ENCODE results near the gene INTS13.
"Not testable (repeated sequence)": the region's sequence is repeated elsewhere in the genome, so short reads cannot be mapped to it uniquely, and the experiment has no call there.

The INTS13 gene

GRCh38 chr12:26868447-26869103 is 69.2 kb downstream of the INTS13 start:
- DNase-seq, result no peak

GRCh38 chr12:26867080-26867479 is 70.7 kb downstream of the INTS13 start:
- no peak for DNase-seq

GRCh38 chr12:26863515-26863914 is 74.3 kb downstream of the INTS13 start:
- DNase-seq, result no peak

- not testable (repeated sequence) for DNase-seq
Measured at GRCh38 chr12:26862787-26863186, 75.0 kb downstream of the INTS13 start.

GRCh38 chr12:26861690-26862089 is 76.1 kb downstream of the INTS13 start:
- DNase-seq, result no peak

GRCh38 chr12:26857465-26858176 is 80.2 kb downstream of the INTS13 start:
- DNase-seq, result no peak

GRCh38 chr12:26855337-26855736 is 82.4 kb downstream of the INTS13 start:
- DNase-seq, result no peak
